LNCAP (cell line): ENCODE data around the gene MAGEA4.

ENCODE experiments used
- CTCF ChIP-seq: fragments of 450-650 bp; IDR thresholded peaks from 2 replicates; pipeline ENCODE4 v1.5.1; 2017; ENCODE audit warnings: mild to moderate bottlenecking

MAGEA4 gene

GRCh38 chrX:151970661-151971060 lies 58.0 kb downstream of the MAGEA4 start:
- no peak for TF ChIP-seq CTCF

DNA sequence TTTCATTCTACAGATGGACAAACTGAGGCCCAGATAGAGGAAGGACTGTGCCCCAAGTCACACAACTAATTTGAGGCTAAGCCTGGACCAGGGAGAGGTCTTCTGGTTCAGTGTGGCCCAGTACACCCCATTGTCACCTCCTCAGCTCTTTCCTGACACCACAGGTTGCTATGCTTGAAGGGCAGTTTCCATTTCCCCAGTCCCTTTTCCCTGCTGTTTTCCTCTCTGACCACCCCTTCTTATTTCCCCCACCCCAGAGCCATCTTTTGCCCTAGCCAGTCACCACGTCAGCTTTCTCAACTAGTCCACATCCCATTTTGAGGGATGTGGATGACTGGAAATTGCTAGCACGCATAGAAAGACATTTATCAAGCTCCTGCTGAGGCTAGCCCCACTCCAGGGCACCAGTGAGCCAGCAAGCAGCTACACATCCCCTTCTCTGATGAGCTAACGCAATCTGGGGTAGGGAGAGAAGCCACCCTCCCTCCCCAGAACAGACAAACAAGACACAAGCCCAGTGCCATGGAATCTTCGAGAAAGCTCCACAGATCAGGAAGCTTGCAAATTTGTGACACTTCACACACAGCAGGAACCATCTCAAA lies 60.5 kb downstream of the MAGEA4 start:
- TF ChIP-seq CTCF, result no peak

GRCh38 chrX:151973851-151974335 lies 61.2 kb downstream of the MAGEA4 start:
- TF ChIP-seq CTCF, result no peak
